HepG2 (cell line): ENCODE measurements around the gene KCNQ5. TPM values are rescaled to one million over a fixed set of nuclear protein-coding genes. Genes with fewer than 3 reads are reported as not detected.

Experiments
- ATAC-seq: fragments of 200-7000 bp; cut with Tn5 transposase; 3 replicates; pipeline ENCODE4 v1.9.1; 2020; ENCODE audit warnings: mild to moderate bottlenecking, moderate library complexity
- BruUV-seq: library from RNA; stranded (reverse); fragments of 400-500 nt; replicated peaks from 2 replicates; lab custom pipeline; 2021; lab: Mats Ljungman, UMichigan
- CTCF ChIA-PET: fragments of 300-600 bp; formaldehyde crosslinking; extraction: SDS; loops from one replicate; lab custom pipeline; 2021; ENCODE audit warnings: low total read pairs, inconsistent platforms, low intra/inter-chr PET ratio; lab: Yijun Ruan, JAX
- POLR2A ChIA-PET: fragments of 350-600 bp; sonication (Branson Sonifier 250); formaldehyde crosslinking; loops from one replicate; lab custom pipeline; 2020; ENCODE audit warnings: antibody characterized with exemption, inconsistent platforms; lab: Yijun Ruan, JAX
- DNase-seq: peaks from one replicate; pipeline ENCODE4 v3.0.0-alpha.2; 2015; ENCODE audit warnings: low spot score
- FAIRE-seq: peaks from 3 replicates; lab custom pipeline; 2011; peaks lifted over from hg19 to GRCh38; lab: Jason Lieb, UNC
- H2AFZ ChIP-seq: one replicate; pipeline ENCODE4 v1.6.1; 2011; ENCODE audit warnings: low read length, inconsistent platforms
- H3K27ac ChIP-seq: fragments of 300-600 bp; 3 replicates; pipeline ENCODE4 v1.8.0; 2011; ENCODE audit warnings: mixed run types, mild to moderate bottlenecking, mixed read lengths, low read length, inconsistent platforms; ENCODE audit not compliant: insufficient read depth; ENCODE audit errors: extremely low read length
- H3K27me3 ChIP-seq, 2 experiments: fragments of 200-600 bp in 1 of 2; 2 replicates in 1 of 2; 3 replicates in 1 of 2; pipeline versions ENCODE4 v1.6.0 to v1.8.0; 2011; ENCODE audit warnings: low read length in 2 of 2, mild to moderate bottlenecking in 2 of 2, moderate library complexity in 2 of 2, inconsistent platforms in 1 of 2; ENCODE audit not compliant: insufficient read depth in 2 of 2, control insufficient read depth in 1 of 2
- H3K36me3 ChIP-seq, 2 experiments: fragments of 200-600 bp in 1 of 2; replicated peaks in 1 of 2; 2 replicates in 1 of 2; 3 replicates in 1 of 2; pipeline versions ENCODE4 v1.5.1 to v1.8.0; 2011; ENCODE audit warnings: low read length in 2 of 2, inconsistent platforms in 1 of 2; ENCODE audit not compliant: insufficient read depth in 2 of 2, control insufficient read depth in 1 of 2
- H3K4me1 ChIP-seq: 2 replicates; pipeline ENCODE4 v1.5.1; 2012; ENCODE audit warnings: low read length, inconsistent platforms; ENCODE audit not compliant: insufficient read depth
- H3K4me2 ChIP-seq: 2 replicates; pipeline ENCODE4 v1.6.0; 2011; ENCODE audit warnings: low read depth, low read length, inconsistent platforms
- H3K4me3 ChIP-seq, 3 experiments: fragments of 200-600 bp in 1 of 3; sonication (generic), shearing (Covaris generic) in 1 of 3; replicated peaks in 1 of 3; 2 replicates each; pipeline ENCODE4 v1.5.1; 2011 to 2016; ENCODE audit warnings: low read length in 3 of 3, inconsistent platforms in 2 of 3, low read depth in 2 of 3, mild to moderate bottlenecking in 2 of 3, control low read depth in 1 of 3, mixed read lengths in 1 of 3; ENCODE audit not compliant: insufficient read depth in 1 of 3
- H3K79me2 ChIP-seq: one replicate; pipeline ENCODE4 v1.6.1; 2011; ENCODE audit warnings: low read length, inconsistent platforms; ENCODE audit not compliant: insufficient read depth
- H3K9ac ChIP-seq: 2 replicates; pipeline ENCODE4 v1.6.0; 2011; ENCODE audit warnings: mild to moderate bottlenecking, low read depth, low read length, inconsistent platforms; ENCODE audit not compliant: insufficient read depth
- H3K9me3 ChIP-seq: 2 replicates; pipeline ENCODE4 v1.5.1; 2012; ENCODE audit warnings: mild to moderate bottlenecking, low read length
- H4K20me1 ChIP-seq: 2 replicates; pipeline ENCODE4 v1.6.0; 2011; ENCODE audit warnings: inconsistent platforms, mild to moderate bottlenecking, low read length, moderate library complexity; ENCODE audit not compliant: insufficient read depth
- ARHGAP35 ChIP-seq: sonication (generic); formaldehyde crosslinking; IDR thresholded peaks from 2 replicates; pipeline ENCODE4 v1.9.0; 2022; ENCODE audit warnings: mild to moderate bottlenecking, inconsistent platforms, moderate library complexity, missing genetic modification reagents, borderline replicate concordance
- ARNT ChIP-seq: fragments of 450-650 bp; IDR thresholded peaks from 2 replicates; pipeline ENCODE4 v1.6.1; 2017
- CERS6 ChIP-seq: sonication (generic); formaldehyde crosslinking; IDR thresholded peaks from 2 replicates; pipeline ENCODE4 v1.5.0; 2020; ENCODE audit warnings: missing genetic modification reagents
- GPBP1L1 ChIP-seq: sonication (generic); formaldehyde crosslinking; IDR thresholded peaks from 2 replicates; pipeline ENCODE4 v1.5.0; 2020; ENCODE audit warnings: mild to moderate bottlenecking, missing genetic modification reagents
- HDAC6 ChIP-seq: fragments of 200-600 bp; sonication (generic); IDR thresholded peaks from 2 replicates; pipeline ENCODE4 v1.7.0; 2017; ENCODE audit warnings: mild to moderate bottlenecking, antibody characterized with exemption, low read length, low read depth
- IKZF1 ChIP-seq: fragments of 450-650 bp; IDR thresholded peaks from 2 replicates; pipeline ENCODE4 v1.7.1; 2016
- MATR3 ChIP-seq: sonication (generic); formaldehyde crosslinking; IDR thresholded peaks from 2 replicates; pipeline ENCODE4 v1.4.0; 2020; ENCODE audit warnings: missing genetic modification reagents
- NFKBIZ ChIP-seq: IDR thresholded peaks from 2 replicates; pipeline ENCODE4 v1.6.1; 2018; ENCODE audit warnings: missing genetic modification reagents, missing compliant biosample characterization
- SRSF1 ChIP-seq: fragments of 200-400 bp; formaldehyde crosslinking; optimal IDR thresholded peaks from 2 replicates; pipeline ENCODE3; 2017; ENCODE audit warnings: mild to moderate bottlenecking, low read depth, low read length, moderate library complexity
- TEAD2 ChIP-seq: sonication (generic); formaldehyde crosslinking; IDR thresholded peaks from 2 replicates; pipeline ENCODE4 v1.9.0; 2021; ENCODE audit warnings: missing genetic modification reagents
- ZNF18 ChIP-seq: sonication (generic); formaldehyde crosslinking; IDR thresholded peaks from 2 replicates; pipeline ENCODE4 v1.8.0; 2022; ENCODE audit warnings: mild to moderate bottlenecking, missing genetic modification reagents; ENCODE audit not compliant: insufficient replicate concordance
- ZNF607 ChIP-seq: sonication (generic); formaldehyde crosslinking; IDR thresholded peaks from 2 replicates; pipeline ENCODE4 v1.5.1; 2020; ENCODE audit warnings: missing genetic modification reagents, mild to moderate bottlenecking, borderline replicate concordance
- ZNF746 ChIP-seq: sonication (generic); formaldehyde crosslinking; IDR thresholded peaks from 2 replicates; pipeline ENCODE4 v1.8.0; 2022; ENCODE audit warnings: mild to moderate bottlenecking, missing genetic modification reagents
- ZSCAN22 ChIP-seq: sonication (generic); formaldehyde crosslinking; IDR thresholded peaks from 2 replicates; pipeline ENCODE4 v1.4.0; 2020; ENCODE audit warnings: mild to moderate bottlenecking, missing genetic modification reagents
- WGBS: methylation state at CpG from one replicate; pipeline ENCODE4 v1.1.6; 2017; ENCODE audit warnings: low lambda C conversion rate; 5-methylcytosine and 5-hydroxymethylcytosine counted together
- in situ Hi-C: cut with HindIII; loops from 2 replicates; pipeline ENCODE4 v1.10.0; 2017; ENCODE audit warnings: low pct_unique_long_range_greater_than_20kb; ENCODE audit not compliant: extremely low pct_ligation_motif_present
- intact Hi-C: fragments of 100-400 bp; cut with micrococcal nuclease; formaldehyde crosslinking; loops from one replicate; pipeline ENCODE4 v1.10.0; 2022; ENCODE audit not compliant: unreplicated experiment
- polyA plus RNA-seq, 8 experiments: library from polyadenylated mRNA; depleted of rRNA in 3 of 8; stranded (reverse) in 7 of 8; unstranded in 1 of 8; fragments of >200 nt; fragmentation: Illumina TruSeq in 4 of 8; extraction: Trizol in 4 of 8; gene quantifications; 2 replicates each; pipeline versions ENCODE4 v1.2.1 to v1.2.3, GENCODE V29; 2011 to 2016; ENCODE audit warnings: low read depth in 4 of 8, missing spikeins in 1 of 8, mixed read lengths in 1 of 8; ENCODE audit not compliant: insufficient read depth in 1 of 8
- total RNA-seq, 5 experiments: library from RNA; depleted of rRNA; stranded (reverse); fragments of >200 nt; fragmentation: Illumina TruSeq; extraction: Trizol; gene quantifications; 2 replicates each; pipeline ENCODE4 v1.2.3, GENCODE V29; 2016; ENCODE audit warnings: low read depth in 1 of 5
- TF ChIP-seq, protein P1 (sequence below): sonication (generic); formaldehyde crosslinking; IDR thresholded peaks from 2 replicates; pipeline ENCODE4 v1.5.0; 2020; ENCODE audit warnings: mild to moderate bottlenecking, missing genetic modification reagents

The KCNQ5 gene
- total and polyA plus RNA-seq, 2 of the 13 experiments (the other 11 are each of a cell fraction or from before 2014, with no cell fraction given), result 0.04 TPM; not detected in 1

DNA sequence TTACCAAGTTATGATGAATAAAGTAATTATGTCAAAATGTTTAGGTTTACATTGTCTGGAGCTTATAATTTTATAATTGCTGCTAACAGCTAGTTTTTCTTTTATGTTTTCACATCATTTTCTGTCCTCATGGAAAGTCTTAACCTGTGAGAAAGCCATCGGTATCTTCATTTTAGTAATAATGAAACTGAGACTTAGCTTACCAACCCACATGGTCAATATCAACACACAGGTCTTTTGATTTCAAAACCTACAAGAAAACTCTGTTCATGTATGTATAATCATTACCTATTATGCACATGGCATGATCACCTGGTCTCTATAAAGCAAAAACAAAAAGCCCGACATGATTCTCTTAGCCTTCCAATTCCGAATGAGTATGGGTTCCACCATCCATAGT lies 61.9 kb downstream of the KCNQ5 start:
- ATAC-seq (no peak), FAIRE-seq (no peak), DNase-seq (no peak)
- no TSS peak for BruUV-seq
- Histone ChIP-seq H3K36me3 (no peaks in the 10 kb centered on the region), H3K4me1 (no peaks in the 10 kb centered on the region), H3K27ac (no peak overlapping the region), H2AFZ (no peak overlapping the region), H3K9ac (no peak overlapping the region), H3K9me3 (no peaks in the 10 kb centered on the region), H3K4me3 (no peak overlapping the region), H3K4me2 (no peak overlapping the region), H3K27me3 (no peaks in the 10 kb centered on the region), H3K79me2 (no peaks in the 10 kb centered on the region), H4K20me1 (no peaks in the 10 kb centered on the region)
- intact Hi-C loops (no loop called here), in situ Hi-C loops (no loop called here)
- CTCF ChIA-PET, result no interaction called here
- POLR2A ChIA-PET, result no interaction called here
- 0% methylated on average over 3 of the region's 3 CpGs for whole genome bisulfite sequencing
- TF ChIP-seq NFKBIZ (CRISPR knock-in tag) (no peak), ARHGAP35 (CRISPR knock-in tag) (no peak), HDAC6 (no peak), ZNF746 (CRISPR knock-in tag) (no peak), GPBP1L1 (CRISPR knock-in tag) (no peak), ZSCAN22 (no peak), TEAD2 (CRISPR knock-in tag) (no peak), ZNF18 (CRISPR knock-in tag) (no peak), ZNF607 (no peak), CERS6 (CRISPR knock-in tag) (no peak), ARNT (no peak), MATR3 (CRISPR knock-in tag) (no peak), IKZF1 (no peak), SRSF1 (no peak)
- TF ChIP-seq, protein P1, sequence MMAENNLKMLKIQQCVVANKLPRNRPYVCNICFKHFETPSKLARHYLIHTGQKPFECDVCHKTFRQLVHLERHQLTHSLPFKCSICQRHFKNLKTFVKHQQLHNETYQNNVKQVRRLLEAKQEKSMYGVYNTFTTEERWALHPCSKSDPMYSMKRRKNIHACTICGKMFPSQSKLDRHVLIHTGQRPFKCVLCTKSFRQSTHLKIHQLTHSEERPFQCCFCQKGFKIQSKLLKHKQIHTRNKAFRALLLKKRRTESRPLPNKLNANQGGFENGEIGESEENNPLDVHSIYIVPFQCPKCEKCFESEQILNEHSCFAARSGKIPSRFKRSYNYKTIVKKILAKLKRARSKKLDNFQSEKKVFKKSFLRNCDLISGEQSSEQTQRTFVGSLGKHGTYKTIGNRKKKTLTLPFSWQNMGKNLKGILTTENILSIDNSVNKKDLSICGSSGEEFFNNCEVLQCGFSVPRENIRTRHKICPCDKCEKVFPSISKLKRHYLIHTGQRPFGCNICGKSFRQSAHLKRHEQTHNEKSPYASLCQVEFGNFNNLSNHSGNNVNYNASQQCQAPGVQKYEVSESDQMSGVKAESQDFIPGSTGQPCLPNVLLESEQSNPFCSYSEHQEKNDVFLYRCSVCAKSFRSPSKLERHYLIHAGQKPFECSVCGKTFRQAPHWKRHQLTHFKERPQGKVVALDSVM (CRISPR knock-in tag), result no peak
